Glomerular visceral epithelial cell (primary cell): ENCODE results near the gene SKOR2.
"Not testable (repeated sequence)": the region's sequence is repeated elsewhere in the genome, so short reads cannot be mapped to it uniquely, and the experiment has no call there.

ENCODE experiments used
- DNase-seq: peaks from one replicate; pipeline ENCODE4 v3.0.0-alpha.2; 2016; ENCODE audit errors: extremely low spot score

The SKOR2 gene

GRCh38 chr18:47203626-47204464 lies 47.6 kb downstream of the SKOR2 start:
- DNase-seq: no peak

- not testable (repeated sequence) for DNase-seq
These were observed 55.5 kb downstream of the SKOR2 start for GRCh38 chr18:47195961-47196360.

GRCh38 chr18:47191961-47192360 lies 59.5 kb downstream of the SKOR2 start:
- peak; percentile 14 for DNase-seq

GRCh38 chr18:47187721-47188120 lies 63.7 kb downstream of the SKOR2 start:
- DNase-seq: no peak

GRCh38 chr18:47184419-47185050 lies 66.9 kb downstream of the SKOR2 start:
- DNase-seq: peak; percentile 48

- DNase-seq: not testable (repeated sequence)
These were observed 69.3 kb downstream of the SKOR2 start for GRCh38 chr18:47182156-47182555.

GRCh38 chr18:47180765-47181164 lies 70.7 kb downstream of the SKOR2 start:
- no peak for DNase-seq

GRCh38 chr18:47179520-47179919 lies 71.9 kb downstream of the SKOR2 start:
- no peak for DNase-seq

GRCh38 chr18:47175898-47176575 lies 75.4 kb downstream of the SKOR2 start, which contains the start of gene IER3IP1:
Gene IER3IP1, minus strand, starts transcription at chr18:47176364. Its CDS starts 87 bp downstream, at chr18:47176277.
- DNase-seq: peak; percentile 90

GRCh38 chr18:47175283-47175897 lies 76.1 kb downstream of the SKOR2 start:
- DNase-seq: no peak

- DNase-seq: peak; percentile 38
These were observed 76.8 kb downstream of the SKOR2 start for GRCh38 chr18:47174545-47175116.

- no peak for DNase-seq
These were observed 79.0 kb downstream of the SKOR2 start for GRCh38 chr18:47172476-47172875.

- no peak for DNase-seq
These were observed 82.5 kb downstream of the SKOR2 start for GRCh38 chr18:47168913-47169312.

- DNase-seq: no peak
These were observed 83.0 kb downstream of the SKOR2 start for GRCh38 chr18:47168509-47168908.

- DNase-seq: peak; percentile 30
These were observed 85.2 kb downstream of the SKOR2 start for GRCh38 chr18:47166294-47166693.

GRCh38 chr18:47163241-47163640 lies 88.2 kb downstream of the SKOR2 start:
- peak; percentile 87 for DNase-seq

- no peak for DNase-seq
These were observed 91.2 kb downstream of the SKOR2 start for GRCh38 chr18:47160256-47160655.

- not testable (repeated sequence) for DNase-seq
These were observed 93.1 kb downstream of the SKOR2 start for GRCh38 chr18:47158404-47158803.
